ENCODE results near the gene NGEF.

NGEF gene

GRCh38 chr2:232886176-232886575 is 126.9 kb downstream of the NGEF start:
- Histone ChIP-seq H3K27me3 (ENCODE audit: insufficient read depth, low read length) (no peaks in the 10 kb centered on the region), H2AK5ac (ENCODE audit: low read length) (no peak overlapping the region), H4K8ac (ENCODE audit: low read depth, low read length) (no peak overlapping the region), H3K79me2 (ENCODE audit: control insufficient read depth, insufficient read depth, low read length, poor library complexity) (no peaks in the 10 kb centered on the region), H3K27ac (ENCODE audit: low read depth, low read length) (no peak overlapping the region), H2BK120ac (ENCODE audit: insufficient read depth, low read length, poor library complexity) (no peak overlapping the region), H3K23ac (ENCODE audit: low read length) (peak overlapping the region; percentile 68), H3K4ac (ENCODE audit: low read depth, low read length) (no peak overlapping the region), H3K18ac (ENCODE audit: low read length) (no peak overlapping the region), H3K4me2 (ENCODE audit: low read length) (no peak overlapping the region), H4K91ac (ENCODE audit: low read depth, low read length) (no peak overlapping the region), H3K14ac (ENCODE audit: low read length) (no peak overlapping the region), H3K36me3 (ENCODE audit: control insufficient read depth in 1 of 2, insufficient read depth in 2 of 2, low read length in 2 of 2) (no peaks in the 10 kb centered on the region), H2BK5ac (ENCODE audit: low read depth, low read length, poor library complexity) (no peak overlapping the region), H3K4me1 (ENCODE audit: control insufficient read depth in 1 of 2, insufficient read depth in 2 of 2, low read length in 2 of 2) (peaks cover 7 to 8% of the 10 kb centered on the region in 2 experiments), H3K4me3 (ENCODE audit: low read depth, low read length) (peak overlapping the region; percentile 31), H3K79me1 (ENCODE audit: low read length) (no peaks in the 10 kb centered on the region), H3K9ac (ENCODE audit: low read length) (no peak overlapping the region), H2BK12ac (ENCODE audit: low read length) (no peak overlapping the region), H4K12ac (ENCODE audit: low read depth, low read length) (no peak overlapping the region), H2AFZ (ENCODE audit: insufficient read depth, low read length, poor library complexity) (no peak overlapping the region), H3K9me3 (ENCODE audit: insufficient read depth, low read depth, low read length) (peaks cover 8% of the 10 kb centered on the region)
- WGBS (ENCODE audit: extremely low coverage, insufficient coverage, insufficient read length), result no CpG with 5 or more reads among the region's 11 CpGs
- no peak for DNase-seq

GRCh38 chr2:232885264-232885961 is 127.6 kb downstream of the NGEF start:
- peaks cover 8% of the 10 kb centered on the region for H3K9me3 ChIP-seq (ENCODE audit: insufficient read depth, low read depth, low read length)
- no peaks in the 10 kb centered on the region for H3K79me2 ChIP-seq (ENCODE audit: control insufficient read depth, insufficient read depth, low read length, poor library complexity)
- DNase-seq, result peak in 1 of 2 donors; percentile 60
- H3K36me3 ChIP-seq (ENCODE audit: control insufficient read depth in 1 of 2, insufficient read depth in 2 of 2, low read length in 2 of 2), result no peaks in the 10 kb centered on the region
- no peak overlapping the region for H2AFZ ChIP-seq (ENCODE audit: insufficient read depth, low read length, poor library complexity)
- H3K9ac ChIP-seq (ENCODE audit: low read length), result no peak overlapping the region
- H2BK120ac ChIP-seq (ENCODE audit: insufficient read depth, low read length, poor library complexity), result no peak overlapping the region
- H3K27me3 ChIP-seq (ENCODE audit: insufficient read depth, low read length), result no peaks in the 10 kb centered on the region
- no CpG with 5 or more reads among the region's 25 CpGs for WGBS (ENCODE audit: extremely low coverage, insufficient coverage, insufficient read length)
- no peak overlapping the region for H2BK12ac ChIP-seq (ENCODE audit: low read length)
- H3K4me1 ChIP-seq (ENCODE audit: control insufficient read depth in 1 of 2, insufficient read depth in 2 of 2, low read length in 2 of 2), result peaks cover 0 to 3% of the 10 kb centered on the region in 2 experiments
- no peak overlapping the region for H3K4ac ChIP-seq (ENCODE audit: low read depth, low read length)
- H4K12ac ChIP-seq (ENCODE audit: low read depth, low read length), result no peak overlapping the region
- no peak overlapping the region for H3K4me2 ChIP-seq (ENCODE audit: low read length)
- no peak overlapping the region for H2BK5ac ChIP-seq (ENCODE audit: low read depth, low read length, poor library complexity)
- H2AK5ac ChIP-seq (ENCODE audit: low read length), result no peak overlapping the region
- H3K79me1 ChIP-seq (ENCODE audit: low read length), result no peaks in the 10 kb centered on the region
- H4K8ac ChIP-seq (ENCODE audit: low read depth, low read length), result no peak overlapping the region
- H3K18ac ChIP-seq (ENCODE audit: low read length), result no peak overlapping the region
- H4K91ac ChIP-seq (ENCODE audit: low read depth, low read length), result no peak overlapping the region
- H3K23ac ChIP-seq (ENCODE audit: low read length), result no peak overlapping the region
- H3K4me3 ChIP-seq (ENCODE audit: low read depth, low read length), result no peak overlapping the region
- no peak overlapping the region for H3K14ac ChIP-seq (ENCODE audit: low read length)
- no peak overlapping the region for H3K27ac ChIP-seq (ENCODE audit: low read depth, low read length)

GRCh38 chr2:232884549-232885263 is 128.3 kb downstream of the NGEF start:
- no peak overlapping the region for H3K23ac ChIP-seq (ENCODE audit: low read length)
- no peak overlapping the region for H3K14ac ChIP-seq (ENCODE audit: low read length)
- WGBS (ENCODE audit: extremely low coverage, insufficient coverage, insufficient read length), result no CpG with 5 or more reads among the region's 27 CpGs

GRCh38 chr2:232884001-232884421 is 129.0 kb downstream of the NGEF start:
- Histone ChIP-seq H3K14ac (ENCODE audit: low read length) (no peak overlapping the region), H2BK120ac (ENCODE audit: insufficient read depth, low read length, poor library complexity) (no peak overlapping the region), H4K12ac (ENCODE audit: low read depth, low read length) (no peak overlapping the region), H2BK5ac (ENCODE audit: low read depth, low read length, poor library complexity) (no peak overlapping the region), H3K27ac (ENCODE audit: low read depth, low read length) (no peak overlapping the region), H3K4ac (ENCODE audit: low read depth, low read length) (no peak overlapping the region), H3K18ac (ENCODE audit: low read length) (no peak overlapping the region), H3K23ac (ENCODE audit: low read length) (no peak overlapping the region), H3K36me3 (ENCODE audit: control insufficient read depth in 1 of 2, insufficient read depth in 2 of 2, low read length in 2 of 2) (no peaks in the 10 kb centered on the region), H3K4me3 (ENCODE audit: low read depth, low read length) (no peak overlapping the region), H3K4me2 (ENCODE audit: low read length) (no peak overlapping the region), H3K9ac (ENCODE audit: low read length) (no peak overlapping the region), H3K27me3 (ENCODE audit: insufficient read depth, low read length) (no peaks in the 10 kb centered on the region), H4K91ac (ENCODE audit: low read depth, low read length) (no peak overlapping the region), H2BK12ac (ENCODE audit: low read length) (no peak overlapping the region), H3K79me1 (ENCODE audit: low read length) (no peaks in the 10 kb centered on the region), H4K8ac (ENCODE audit: low read depth, low read length) (no peak overlapping the region), H3K79me2 (ENCODE audit: control insufficient read depth, insufficient read depth, low read length, poor library complexity) (no peaks in the 10 kb centered on the region), H3K9me3 (ENCODE audit: insufficient read depth, low read depth, low read length) (peaks cover 8% of the 10 kb centered on the region), H2AK5ac (ENCODE audit: low read length) (no peak overlapping the region), H2AFZ (ENCODE audit: insufficient read depth, low read length, poor library complexity) (no peak overlapping the region), H3K4me1 (ENCODE audit: control insufficient read depth in 1 of 2, insufficient read depth in 2 of 2, low read length in 2 of 2) (peaks cover 0 to 3% of the 10 kb centered on the region in 2 experiments)
- no CpG with 5 or more reads among the region's 11 CpGs for WGBS (ENCODE audit: extremely low coverage, insufficient coverage, insufficient read length)
- no peak for DNase-seq

More at GRCh38 chr2:232884549-232885263, 128.3 kb downstream of the NGEF start:
- no peak overlapping the region for H2BK120ac ChIP-seq (ENCODE audit: insufficient read depth, low read length, poor library complexity)
- H3K4me2 ChIP-seq (ENCODE audit: low read length), result no peak overlapping the region
- H4K12ac ChIP-seq (ENCODE audit: low read depth, low read length), result no peak overlapping the region
- no peak overlapping the region for H4K8ac ChIP-seq (ENCODE audit: low read depth, low read length)
- no peak overlapping the region for H2BK12ac ChIP-seq (ENCODE audit: low read length)
- no peak overlapping the region for H2AK5ac ChIP-seq (ENCODE audit: low read length)
- H3K79me1 ChIP-seq (ENCODE audit: low read length), result no peaks in the 10 kb centered on the region
- H3K4ac ChIP-seq (ENCODE audit: low read depth, low read length), result no peak overlapping the region
- no peak overlapping the region for H3K4me3 ChIP-seq (ENCODE audit: low read depth, low read length)
- peaks cover 8% of the 10 kb centered on the region for H3K9me3 ChIP-seq (ENCODE audit: insufficient read depth, low read depth, low read length)
- H3K79me2 ChIP-seq (ENCODE audit: control insufficient read depth, insufficient read depth, low read length, poor library complexity), result no peaks in the 10 kb centered on the region
- no peak for DNase-seq
- no peak overlapping the region for H3K9ac ChIP-seq (ENCODE audit: low read length)
- no peaks in the 10 kb centered on the region for H3K27me3 ChIP-seq (ENCODE audit: insufficient read depth, low read length)
- H3K36me3 ChIP-seq (ENCODE audit: control insufficient read depth in 1 of 2, insufficient read depth in 2 of 2, low read length in 2 of 2), result no peaks in the 10 kb centered on the region
- no peak overlapping the region for H2BK5ac ChIP-seq (ENCODE audit: low read depth, low read length, poor library complexity)
- H4K91ac ChIP-seq (ENCODE audit: low read depth, low read length), result no peak overlapping the region
- H2AFZ ChIP-seq (ENCODE audit: insufficient read depth, low read length, poor library complexity), result no peak overlapping the region
- H3K18ac ChIP-seq (ENCODE audit: low read length), result no peak overlapping the region
- H3K27ac ChIP-seq (ENCODE audit: low read depth, low read length), result no peak overlapping the region
- peaks cover 0 to 3% of the 10 kb centered on the region in 2 experiments for H3K4me1 ChIP-seq (ENCODE audit: control insufficient read depth in 1 of 2, insufficient read depth in 2 of 2, low read length in 2 of 2)
